NCI-H2196 (cell line): ENCODE data around the gene S100A2.
"Not testable (repeated sequence)": the region's sequence is repeated elsewhere in the genome, so short reads cannot be mapped to it uniquely, and the experiment has no call there.

Experiments used
- DNase-seq: peaks from one replicate; lab custom pipeline; 2025; ENCODE audit not compliant: unreplicated experiment; lab: John Stamatoyannopoulos, UW

Gene S100A2

GRCh38 chr1:153592748-153593147, 27.1 kb upstream of the S100A2 start:
- DNase-seq, result no peak

GRCh38 chr1:153588482-153588881, 22.8 kb upstream of the S100A2 start:
- DNase-seq, result no peak

GRCh38 chr1:153588033-153588432, 22.4 kb upstream of the S100A2 start:
- DNase-seq, result not testable (repeated sequence)

GRCh38 chr1:153587314-153587713, 21.7 kb upstream of the S100A2 start:
- DNase-seq, result no peak

- no peak for DNase-seq
These were observed 20.7 kb upstream of the S100A2 start for GRCh38 chr1:153586347-153586746.

- no peak for DNase-seq
These were observed 19.4 kb upstream of the S100A2 start for GRCh38 chr1:153585006-153585405.

- DNase-seq, result no peak
These were observed 18.3 kb upstream of the S100A2 start for GRCh38 chr1:153583976-153584375.

GRCh38 chr1:153583514-153583913, 17.9 kb upstream of the S100A2 start:
- DNase-seq, result not testable (repeated sequence)

GRCh38 chr1:153582836-153583235, 17.2 kb upstream of the S100A2 start:
- DNase-seq, result not testable (repeated sequence)

GRCh38 chr1:153578936-153579335, 13.3 kb upstream of the S100A2 start:
- no peak for DNase-seq

GRCh38 chr1:153578490-153578889, 12.8 kb upstream of the S100A2 start:
- no peak for DNase-seq

GRCh38 chr1:153577624-153578051, 12.0 kb upstream of the S100A2 start:
- no peak for DNase-seq

- no peak for DNase-seq
These were observed 11.5 kb upstream of the S100A2 start for GRCh38 chr1:153577138-153577537.

GRCh38 chr1:153575497-153575896, 9.9 kb upstream of the S100A2 start:
- DNase-seq, result not testable (repeated sequence)

- DNase-seq, result not testable (repeated sequence)
These were observed 9.4 kb upstream of the S100A2 start for GRCh38 chr1:153575081-153575491.

- DNase-seq, result no peak
These were observed 7.7 kb upstream of the S100A2 start for GRCh38 chr1:153573351-153573750.

GRCh38 chr1:153572569-153573015, 6.9 kb upstream of the S100A2 start:
- peak; percentile 86 for DNase-seq

GRCh38 chr1:153571706-153572105, 6.1 kb upstream of the S100A2 start:
- no peak for DNase-seq

- no peak for DNase-seq
These were observed 5.2 kb upstream of the S100A2 start for GRCh38 chr1:153570874-153571273.

GRCh38 chr1:153569465-153569864, 3.8 kb upstream of the S100A2 start:
- DNase-seq, result no peak

- DNase-seq, result peak; percentile 95
These were observed 2.9 kb upstream of the S100A2 start for GRCh38 chr1:153568367-153569099.

- no peak for DNase-seq
These were observed 2.1 kb upstream of the S100A2 start for GRCh38 chr1:153567621-153568366.
